Activated CD8-positive, alpha-beta memory T cell treated with anti-CD3 and anti-CD28 coated beads, Interleukin-2, amount 50 U/mL, for 4 hours (primary cell): ENCODE measurements around the gene LSS.
A peak's percentile ranks its signal among the peaks of the same experiment; 100 is the strongest.

Experiments used
- DNase-seq: peaks from one replicate; pipeline ENCODE4 v3.0.0-alpha.2; 2020

The LSS gene

DNA sequence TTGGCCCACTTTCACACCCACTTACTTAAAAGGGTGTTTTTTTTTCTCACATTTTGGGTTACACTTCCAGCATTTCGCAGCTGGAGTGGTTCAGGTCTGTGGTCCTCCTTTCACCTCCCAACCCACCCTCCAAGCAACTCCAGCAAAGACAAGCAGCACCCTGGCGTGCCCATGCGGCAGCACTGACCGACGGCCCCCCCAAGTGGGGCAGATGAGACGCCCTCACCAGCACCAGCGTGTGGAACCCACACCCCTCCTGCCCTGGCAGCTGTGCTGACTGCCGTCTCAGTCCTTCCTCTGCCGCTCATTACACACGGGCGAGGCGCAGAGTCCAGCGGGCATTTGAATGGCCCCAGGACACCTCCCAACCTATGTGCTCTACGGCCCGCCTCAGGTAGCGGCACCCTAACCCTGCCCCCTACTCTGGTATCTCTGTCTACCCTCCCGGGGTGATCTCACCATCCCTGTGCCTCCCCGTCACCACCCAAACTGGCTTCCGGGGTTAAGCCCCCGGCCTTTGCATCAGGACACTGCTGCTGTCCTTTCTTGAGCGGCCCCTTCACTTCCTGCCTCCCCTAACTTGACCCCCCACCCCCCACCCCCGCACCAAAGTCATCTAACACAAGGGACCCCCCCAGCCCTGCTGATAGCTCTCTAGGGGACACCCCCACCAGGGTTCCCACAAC is 10.9 kb downstream of the LSS start:
- DNase-seq: no peak

DNA sequence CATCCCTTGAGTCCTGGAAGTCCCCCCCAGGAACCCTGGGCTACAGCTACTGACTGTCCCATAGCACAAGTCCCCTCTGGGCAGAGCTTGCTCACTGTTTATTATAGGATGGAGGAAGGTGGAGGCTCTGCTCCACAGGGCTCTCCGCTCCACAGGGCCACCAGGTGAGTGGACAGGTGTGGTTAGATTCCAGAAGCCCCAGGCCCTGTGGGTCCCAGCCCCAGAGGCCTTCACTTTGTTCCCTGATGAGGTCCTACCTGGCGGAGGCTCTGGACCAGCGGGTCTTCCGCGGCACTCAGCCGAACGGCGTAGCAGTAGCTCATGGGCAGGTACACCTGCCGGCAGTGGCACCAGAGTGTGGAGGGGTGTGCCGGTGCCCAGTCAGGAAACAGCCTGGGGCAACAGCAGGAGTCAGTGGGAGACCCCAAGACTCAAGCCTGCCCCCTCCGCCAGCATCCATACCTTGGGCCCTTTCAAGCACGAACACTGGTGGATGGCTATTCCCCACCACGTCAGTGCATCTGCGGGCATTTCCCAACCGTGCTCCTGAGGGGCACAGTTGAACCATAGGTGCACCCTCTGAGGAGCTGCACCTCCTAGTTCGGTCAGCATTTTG is 12.3 kb downstream of the LSS start:
- DNase-seq: no peak

DNA sequence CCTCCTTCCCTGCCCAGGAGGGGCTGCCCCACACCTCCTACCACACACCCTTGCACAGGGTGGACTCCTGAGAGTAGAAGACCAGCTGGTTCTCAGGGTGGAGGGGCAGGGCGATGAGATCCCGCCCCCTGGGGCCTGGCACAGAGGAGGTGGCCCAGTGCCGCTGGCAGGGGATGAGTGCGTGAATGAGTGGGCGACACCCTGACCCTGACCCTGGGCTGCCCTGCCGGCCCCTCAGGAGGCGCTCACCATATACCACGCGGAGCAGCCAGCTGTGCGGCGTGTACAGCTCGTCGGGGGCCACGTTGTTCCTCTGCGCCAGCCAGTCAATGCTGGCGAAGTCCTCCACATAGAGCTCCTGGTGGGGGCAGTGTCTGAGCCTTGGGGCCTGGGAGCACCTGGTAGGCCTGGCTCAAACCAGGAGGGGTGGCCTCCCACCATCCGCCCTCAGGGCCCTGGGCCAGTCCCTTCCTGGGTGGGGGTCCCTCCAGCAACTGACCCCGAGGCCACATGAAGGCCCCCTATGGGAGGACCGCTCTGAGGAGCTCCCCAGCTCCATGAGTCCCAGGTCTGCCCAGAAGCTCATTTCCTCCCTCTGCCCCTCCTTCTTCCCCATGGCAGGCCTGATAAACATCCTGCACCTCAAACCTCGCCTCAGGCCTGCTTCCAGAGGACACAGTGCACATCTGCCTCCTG is 13.0 kb downstream of the LSS start:
- DNase-seq: no peak

DNA sequence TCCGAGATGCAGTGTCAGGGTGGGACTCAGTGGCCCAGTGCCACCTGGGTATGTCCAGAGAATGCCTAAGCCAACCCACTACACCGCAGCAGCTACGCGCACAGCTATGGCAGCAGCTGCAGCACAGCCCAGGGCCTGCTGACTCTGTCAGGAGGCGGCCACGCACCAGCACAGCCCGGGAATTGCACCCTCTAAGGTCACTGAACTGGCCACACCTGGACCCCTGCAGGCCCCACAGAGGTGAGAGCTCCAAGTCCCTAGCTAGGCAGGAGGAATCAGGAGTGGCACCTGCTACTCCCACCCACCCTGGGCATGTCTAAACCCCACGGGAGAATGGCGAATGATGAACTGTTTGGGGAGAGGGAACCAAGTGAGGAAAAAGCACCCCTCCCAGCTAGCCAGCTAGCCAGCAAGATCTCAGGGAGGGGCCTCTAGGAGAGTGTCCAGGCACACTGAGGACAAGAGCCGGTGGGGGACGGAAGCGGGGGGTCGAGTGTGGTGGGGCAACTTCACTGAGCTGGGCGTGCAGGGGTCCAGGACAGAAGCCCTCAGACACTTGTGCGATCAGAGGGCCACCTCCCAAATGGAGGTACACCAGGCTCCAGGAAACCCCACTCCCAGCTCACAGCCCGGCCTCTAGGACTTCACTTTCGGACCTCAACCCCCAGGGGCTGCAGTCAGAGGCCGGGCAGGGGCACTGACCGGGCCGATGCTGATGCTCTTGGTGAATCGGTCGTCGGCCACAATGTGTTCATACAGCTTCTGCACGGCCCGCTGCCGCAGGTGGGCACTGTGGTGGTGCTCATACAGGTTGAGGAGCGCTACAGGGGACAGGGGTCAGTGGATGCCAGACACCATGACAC is 13.9 kb downstream of the LSS start:
- DNase-seq: no peak

DNA sequence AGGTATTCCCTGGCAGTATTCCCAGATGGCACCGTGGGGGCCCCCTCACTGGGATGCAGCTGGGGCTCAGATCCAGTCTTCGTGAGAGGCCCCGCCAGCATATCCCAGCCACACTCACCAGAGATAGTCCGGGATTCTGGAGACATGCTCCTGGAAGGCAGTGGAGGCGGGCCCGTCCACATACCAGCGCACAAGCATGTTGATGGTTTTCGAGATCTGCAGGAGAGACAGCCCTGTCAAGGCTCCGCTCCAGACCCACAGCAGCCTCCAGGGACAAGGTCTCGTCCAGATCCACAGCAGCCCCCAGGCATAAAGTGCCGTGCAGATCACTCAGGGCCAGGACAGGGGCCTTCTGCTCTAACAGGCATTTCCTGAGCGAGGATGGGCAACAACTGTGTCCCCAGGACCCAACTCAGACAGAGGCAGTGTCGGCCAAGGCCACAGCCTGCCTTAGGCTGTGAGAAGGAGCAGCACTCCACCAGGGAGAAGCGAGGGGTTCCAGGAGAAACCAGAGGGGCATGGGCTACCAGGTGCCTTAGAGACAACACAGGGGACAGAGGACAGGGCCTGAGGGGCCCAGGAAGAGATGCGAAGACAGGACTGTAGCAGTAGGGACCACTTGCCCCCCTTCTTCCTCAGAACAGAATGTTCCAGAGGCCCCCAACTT is 14.8 kb downstream of the LSS start:
- no peak for DNase-seq

DNA sequence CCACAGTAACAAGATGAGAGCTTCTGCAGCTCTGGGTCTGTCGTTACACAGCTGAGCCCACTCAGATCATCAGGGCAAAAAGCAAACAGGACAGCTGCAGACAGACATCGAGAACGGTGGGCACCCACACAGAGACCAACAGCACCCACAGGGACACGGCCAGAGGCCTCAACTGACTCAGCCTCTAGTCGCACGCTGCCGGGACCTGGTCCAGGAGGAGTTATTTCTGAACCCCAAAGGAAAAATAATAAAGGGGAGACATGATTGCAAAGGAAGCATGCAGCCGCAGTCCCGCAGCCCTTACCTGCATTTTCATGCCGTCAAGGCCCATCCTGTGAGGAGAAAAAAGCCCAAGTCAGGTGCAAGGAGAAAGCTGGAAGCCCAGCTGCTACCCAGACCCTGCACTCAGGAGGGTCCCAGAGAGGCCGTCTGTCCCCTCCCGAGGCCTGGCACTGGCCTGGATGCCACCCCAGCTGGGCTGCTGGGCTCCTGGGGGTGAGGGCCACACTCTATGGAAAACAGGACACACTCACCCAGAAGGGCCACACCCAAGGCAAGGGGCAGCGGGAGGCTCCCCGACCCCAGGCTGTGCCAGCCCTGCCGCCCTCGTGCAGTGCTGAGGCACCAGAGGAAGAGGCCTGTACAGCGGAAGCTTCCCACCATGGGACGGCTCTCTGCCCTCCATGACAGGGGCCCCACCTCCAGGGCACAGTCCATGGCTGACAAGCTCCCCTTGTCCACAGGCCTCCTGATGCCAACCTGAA is 15.7 kb downstream of the LSS start:
- DNase-seq: no peak

DNA sequence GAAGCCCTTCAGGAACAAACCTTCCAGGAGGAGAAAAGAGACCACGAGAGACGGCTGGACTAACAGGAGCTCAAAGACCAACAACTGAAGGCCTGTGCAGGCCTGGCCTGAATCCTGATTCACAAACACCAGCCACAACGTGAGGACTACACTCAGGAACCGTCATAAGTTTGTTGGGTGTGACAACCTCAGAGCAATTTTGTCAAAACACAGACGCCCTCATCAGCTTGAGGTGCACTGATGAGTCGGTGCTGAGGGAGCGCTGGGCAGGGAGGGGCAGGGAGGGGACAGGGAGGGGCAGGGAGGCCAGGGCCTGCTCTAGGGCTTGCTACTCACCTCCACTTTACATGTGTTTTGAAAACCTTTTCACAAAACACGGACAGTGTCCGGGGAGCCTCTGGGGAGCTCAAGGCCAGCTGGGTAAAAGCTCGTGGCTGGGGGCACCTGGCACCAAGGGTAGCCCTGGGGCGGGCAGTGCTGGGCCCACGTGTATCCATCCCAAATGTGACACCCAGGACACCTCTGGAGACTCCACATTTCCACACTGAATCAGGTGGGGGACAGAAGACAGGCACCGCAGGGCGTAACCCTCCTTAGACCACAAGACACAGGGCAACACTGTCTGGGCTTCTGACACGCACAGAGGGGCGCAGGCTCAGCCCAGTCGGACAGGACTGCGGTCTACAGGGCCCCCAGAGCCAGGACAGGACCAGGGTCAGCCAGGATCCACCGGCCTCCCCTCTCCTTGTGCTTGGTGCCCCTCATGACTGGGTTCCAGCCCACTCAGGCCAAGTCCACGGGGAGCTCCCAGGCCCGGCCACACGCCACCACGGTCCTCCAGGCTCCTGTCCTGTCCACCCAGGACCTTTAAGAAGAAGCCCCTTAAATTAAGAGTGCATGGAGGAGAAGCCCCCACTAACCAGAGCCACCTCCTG is 16.5 kb downstream of the LSS start:
- no peak for DNase-seq

DNA sequence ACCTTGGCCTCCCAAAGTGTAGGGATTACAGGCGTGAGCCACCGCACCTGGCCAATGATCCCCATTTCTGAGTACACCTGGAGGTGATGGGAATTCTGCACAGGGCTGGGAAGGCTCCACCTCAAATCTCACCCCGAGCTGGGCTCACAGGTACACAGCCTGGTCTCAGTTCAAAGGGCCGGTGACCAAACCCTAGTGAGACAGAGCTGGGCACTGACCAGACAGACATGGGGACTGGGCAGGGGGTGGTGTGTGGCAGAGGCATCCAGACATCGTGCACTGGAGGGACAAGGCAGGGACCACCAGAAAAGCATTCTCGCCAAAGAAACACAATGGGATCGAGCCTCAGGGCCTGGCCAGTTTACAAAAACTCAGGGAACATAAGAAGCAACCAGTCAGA is 17.2 kb downstream of the LSS start:
- DNase-seq: no peak

DNA sequence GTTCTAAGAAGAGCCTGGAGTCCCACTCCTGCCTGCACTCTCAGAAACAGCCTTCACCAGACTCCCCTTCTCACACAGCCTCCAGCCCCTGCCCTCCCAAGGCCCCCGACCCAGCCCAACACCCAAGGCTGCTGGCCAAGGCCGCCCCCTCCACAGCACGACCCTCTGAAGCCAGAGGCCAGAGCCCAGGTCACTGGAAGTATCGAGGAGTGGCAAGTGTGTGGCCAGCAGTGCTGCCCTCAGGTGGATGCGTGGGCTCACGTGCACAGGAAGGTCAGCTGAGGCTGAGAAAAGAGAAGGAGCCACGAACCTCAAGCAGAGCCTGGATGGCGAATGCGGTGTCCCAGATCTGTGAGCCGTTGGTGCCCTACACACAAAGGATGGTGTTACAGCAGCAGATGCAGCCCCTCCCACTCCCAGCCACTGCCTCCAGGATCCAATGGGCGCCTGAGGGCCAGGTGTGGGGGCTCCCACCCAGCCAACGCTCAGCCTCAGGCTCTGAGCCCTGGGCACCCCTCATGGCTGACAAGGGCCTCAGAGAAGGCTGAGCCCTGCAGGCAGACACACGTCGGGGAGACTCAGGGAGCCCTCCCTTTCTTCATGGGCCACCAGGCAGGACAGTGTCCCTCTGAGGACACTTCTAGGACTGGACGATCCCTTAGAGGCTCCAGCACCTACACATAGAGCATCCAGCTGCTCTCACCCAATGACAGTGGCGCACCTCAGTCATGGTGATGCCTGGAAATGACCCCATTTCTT is 18.0 kb downstream of the LSS start:
- DNase-seq: no peak

DNA sequence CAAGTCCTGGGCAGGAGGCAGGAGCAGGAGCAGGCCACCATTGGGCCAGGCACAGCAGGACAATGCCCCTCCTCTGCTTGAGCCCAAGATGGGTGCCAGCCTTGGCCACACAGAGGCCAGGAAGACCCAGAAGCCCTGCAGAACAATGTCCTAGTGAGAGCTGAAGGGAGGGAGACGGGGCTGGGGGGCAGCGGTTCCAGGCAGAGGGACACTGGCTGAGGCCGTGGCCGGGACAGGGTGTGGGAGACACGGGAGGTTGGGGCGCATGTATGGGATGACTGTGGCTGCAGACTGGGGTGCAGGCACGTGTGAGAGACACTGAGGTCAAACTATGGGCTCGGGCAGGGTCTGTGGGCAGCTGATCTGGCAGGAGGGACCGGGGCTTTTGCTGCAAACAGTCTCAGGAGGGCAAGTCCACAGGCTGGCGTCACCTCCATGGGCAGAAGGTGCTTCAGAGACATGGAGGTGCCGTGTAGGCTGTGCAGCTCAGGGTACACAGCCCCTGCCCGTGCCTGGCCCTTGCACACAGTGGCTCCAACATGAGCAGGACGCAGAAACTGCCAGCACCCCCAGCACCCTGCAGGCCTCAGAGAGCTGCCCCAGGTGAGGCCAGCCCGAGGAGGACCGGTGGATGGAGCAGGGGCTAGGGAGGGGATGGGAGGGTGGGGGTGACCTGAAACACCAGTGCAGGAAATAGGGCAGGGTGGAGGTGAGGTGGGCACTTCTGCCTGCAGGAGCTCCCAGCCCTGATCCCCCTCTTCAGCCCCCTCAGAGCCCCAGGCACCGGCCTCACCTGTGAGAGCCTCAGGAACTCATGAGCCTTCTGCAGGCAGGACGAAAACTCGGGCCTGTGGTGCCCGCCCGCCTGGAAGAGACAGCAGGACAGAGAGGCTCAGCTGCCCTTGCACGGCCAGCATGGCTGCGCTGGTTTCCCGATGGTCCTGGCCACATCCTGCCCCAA is 19.5 kb downstream of the LSS start:
- DNase-seq: peak; percentile 5

DNA sequence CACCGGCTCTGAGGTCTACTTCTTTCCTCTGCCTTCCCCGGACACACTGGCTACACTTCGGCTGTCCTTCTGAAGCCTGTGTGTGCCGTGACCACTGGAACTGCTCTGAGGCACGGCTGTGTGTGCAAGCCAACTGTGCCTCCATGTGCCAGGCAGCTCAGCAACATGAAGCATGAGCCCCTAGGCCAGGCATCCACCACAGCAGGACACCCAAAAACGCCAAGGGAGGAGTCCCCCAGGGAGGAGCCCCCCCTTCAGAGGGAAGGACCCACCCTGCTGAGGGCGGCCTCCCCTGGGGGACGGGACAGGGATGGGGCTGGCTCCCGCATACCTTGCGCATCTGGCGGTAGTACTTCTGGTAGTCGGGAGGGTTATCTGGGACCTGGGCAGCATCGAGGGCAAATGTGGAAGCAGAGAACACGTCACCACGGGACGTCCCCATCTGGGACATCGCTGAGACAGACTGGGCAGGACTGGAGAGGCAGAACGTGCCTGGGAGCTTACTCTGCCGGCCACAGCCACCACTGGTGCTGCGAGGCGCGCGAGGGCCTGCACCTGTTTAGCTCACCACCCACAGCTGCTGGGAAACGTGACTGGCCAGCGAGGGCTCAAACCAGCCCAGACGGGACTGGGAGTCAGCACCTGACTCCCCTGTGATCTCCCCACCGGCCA is 20.5 kb downstream of the LSS start:
- peak; percentile 6 for DNase-seq

DNA sequence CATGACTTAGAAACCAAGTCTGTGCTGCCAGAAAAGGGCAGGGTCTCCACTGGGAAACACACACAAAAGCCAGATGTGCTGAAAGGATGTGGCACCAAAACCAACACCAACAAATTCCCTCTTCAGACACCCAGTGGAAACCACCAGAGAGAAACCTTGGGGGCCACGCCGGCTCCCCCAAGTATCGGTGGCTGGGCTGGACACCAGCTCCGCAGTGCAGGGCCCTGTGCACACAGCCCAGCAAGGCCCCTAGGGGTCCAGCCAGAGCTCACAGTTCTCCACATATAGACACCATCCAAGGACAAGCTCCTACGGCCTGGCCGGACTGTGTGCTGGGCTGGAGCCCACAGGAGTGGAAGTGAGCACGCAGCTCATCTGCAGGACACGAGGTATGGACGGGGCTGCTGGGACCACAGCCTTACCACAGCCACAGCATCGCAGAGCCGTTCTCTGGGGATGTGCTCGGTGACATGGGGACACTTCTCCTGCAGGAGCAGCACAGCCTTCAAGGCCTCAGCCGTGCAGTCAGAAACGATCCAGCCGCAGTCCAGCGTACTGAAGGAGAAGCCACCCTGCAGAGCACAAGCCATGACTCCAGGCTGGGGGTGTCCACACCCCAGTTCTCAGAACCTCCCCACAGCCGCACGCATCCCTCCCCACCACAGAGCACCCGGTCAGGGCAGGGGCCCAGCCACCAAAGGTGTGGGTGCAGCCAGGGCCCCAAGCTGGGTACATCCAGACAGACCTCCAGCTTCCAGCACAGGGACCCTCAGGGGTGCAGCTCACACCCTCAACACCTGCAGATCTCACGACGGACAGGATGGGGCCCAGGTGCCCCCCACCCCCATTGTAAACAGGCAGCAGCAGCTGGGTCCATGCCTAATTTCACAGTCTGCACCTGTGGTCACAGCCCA is 21.3 kb downstream of the LSS start:
- DNase-seq: peak; percentile 2

DNA sequence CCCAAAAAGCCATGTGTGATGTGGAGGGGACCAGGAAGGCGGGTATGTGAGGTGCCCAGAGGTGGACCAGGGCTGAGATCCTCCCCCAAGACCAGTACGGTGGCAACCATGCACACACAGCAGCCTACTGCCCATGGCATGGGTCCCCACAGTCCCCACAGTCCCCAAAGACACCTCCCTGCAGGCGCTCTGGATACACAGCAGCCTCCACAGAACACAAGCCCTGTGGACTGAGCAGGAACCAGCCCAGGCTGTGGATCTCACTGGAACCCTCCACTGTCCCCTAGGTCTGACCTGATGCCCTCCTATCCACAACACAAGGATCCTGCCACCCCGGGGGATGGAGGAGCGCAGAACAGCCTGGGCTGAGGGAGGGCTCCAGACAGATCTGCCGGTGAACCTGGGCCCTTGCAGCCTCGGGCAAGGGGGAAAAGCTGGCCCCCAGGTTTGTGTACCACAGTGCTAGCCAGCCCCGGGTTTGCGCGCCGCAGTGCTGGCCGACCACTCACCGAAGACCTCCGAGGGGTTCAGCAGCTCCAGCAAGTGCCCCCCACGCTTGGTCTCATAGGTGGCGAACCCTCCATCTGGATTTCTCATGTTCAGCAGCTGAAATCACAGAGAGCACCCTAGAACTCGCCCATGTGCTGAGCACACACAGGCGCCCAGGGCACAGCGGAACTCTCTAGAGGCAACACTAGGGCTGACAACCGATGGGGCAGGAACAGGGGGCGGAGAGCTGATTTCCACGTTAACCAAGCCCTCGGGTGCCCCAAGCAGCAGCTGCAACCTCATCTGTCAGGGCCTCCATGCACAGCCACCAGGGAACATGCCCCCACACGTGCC is 22.2 kb downstream of the LSS start:
- DNase-seq: no peak

DNA sequence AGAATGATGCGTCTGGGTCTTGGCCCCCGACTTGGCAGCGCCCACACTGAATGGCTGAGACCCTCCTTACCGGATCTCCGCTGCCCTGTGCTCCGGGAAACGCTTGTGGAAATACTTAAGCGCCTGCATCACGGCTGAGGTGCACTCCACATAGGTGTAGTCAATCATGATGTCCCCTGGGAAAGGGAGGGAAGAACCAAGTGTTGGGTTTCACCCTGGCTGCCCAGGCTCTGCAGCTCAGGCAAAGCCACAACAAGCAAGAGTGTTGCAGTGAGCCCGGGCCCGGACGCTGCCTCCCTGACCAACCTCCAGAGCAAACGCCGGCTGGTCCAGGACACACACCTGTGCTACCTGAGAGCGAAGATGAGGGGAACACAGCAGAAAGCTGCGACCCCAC is 22.8 kb downstream of the LSS start:
- no peak for DNase-seq

DNA sequence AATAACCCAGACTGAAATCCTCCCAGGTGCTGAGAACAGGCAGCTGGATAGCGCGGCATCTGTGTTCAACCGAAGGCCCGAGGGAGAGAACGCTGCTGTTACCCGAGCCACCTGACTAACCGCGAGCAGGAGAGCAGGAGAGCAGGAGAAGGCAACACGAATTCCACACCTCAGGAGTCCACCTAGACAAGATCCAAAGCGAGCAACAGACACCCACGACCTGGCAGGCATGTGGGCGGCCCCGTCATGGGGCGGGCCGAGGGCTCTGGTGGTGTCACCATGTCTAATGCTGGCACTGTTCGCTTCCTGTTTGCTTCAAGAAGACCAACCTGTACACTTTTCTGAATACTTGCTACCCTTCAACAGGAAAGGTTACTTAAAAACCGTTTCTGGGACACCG is 23.4 kb downstream of the LSS start:
- no peak for DNase-seq

DNA sequence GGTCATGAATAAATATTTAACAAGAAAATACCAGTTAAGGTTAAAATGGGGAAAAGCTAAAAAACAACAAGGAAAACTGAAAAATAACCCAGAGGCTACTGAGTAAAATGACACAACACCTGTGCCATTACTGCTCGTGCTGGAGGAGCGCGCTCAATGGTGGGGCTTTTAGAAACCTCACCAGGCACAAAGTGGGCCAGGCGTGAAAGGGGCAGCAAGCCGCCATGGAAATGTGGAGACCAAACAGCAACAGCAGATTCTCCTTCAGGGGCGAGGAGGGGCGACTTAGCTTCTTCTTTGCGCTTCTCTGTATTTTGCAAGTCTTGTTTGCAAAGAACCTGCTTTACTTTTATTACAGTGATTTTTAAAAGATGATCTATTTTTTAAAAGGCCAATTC is 25.4 kb downstream of the LSS start:
- no peak for DNase-seq
